ENCODE measurements around the gene MICU1.
"Not testable (repeated sequence)": the region's sequence is repeated elsewhere in the genome, so short reads cannot be mapped to it uniquely, and the experiment has no call there.

MICU1 gene

DNA sequence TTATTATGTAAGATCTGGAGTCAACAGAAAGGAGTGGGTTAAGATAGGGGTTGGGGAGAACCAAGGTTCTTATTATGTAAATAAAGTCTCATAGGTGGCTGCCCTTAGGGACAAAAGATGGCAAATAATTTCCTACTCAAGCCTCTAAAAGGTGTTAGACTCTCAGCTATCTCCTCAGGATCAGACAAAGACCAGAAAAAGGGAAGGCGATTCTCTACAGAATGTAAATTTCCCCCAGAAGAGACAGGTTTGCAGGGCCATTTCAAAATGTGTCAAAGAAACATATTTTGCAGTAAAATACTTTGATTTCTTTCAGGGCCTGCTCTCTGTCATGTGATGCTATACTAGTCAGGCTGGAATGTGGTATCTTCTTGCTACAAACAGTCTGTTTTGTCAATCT, 80.3 kb downstream of the MICU1 start:
- Histone ChIP-seq H3K4me1 (ENCODE audit: control insufficient read depth, insufficient read depth, low read length) (peaks cover 6% of the 10 kb centered on the region), H3K9ac (ENCODE audit: low read length) (no peak overlapping the region), H3K36me3 (ENCODE audit: control insufficient read depth, insufficient read depth, low read length) (no peaks in the 10 kb centered on the region), H3K9me3 (ENCODE audit: control insufficient read depth, low read length) (no peaks in the 10 kb centered on the region), H3K4me3 (ENCODE audit: low read length) (no peak overlapping the region), H3K27me3 (ENCODE audit: control insufficient read depth, insufficient read depth, low read length) (no peaks in the 10 kb centered on the region)

GRCh38 chr10:72543855-72544254, 82.0 kb downstream of the MICU1 start:
- not testable (repeated sequence) for H3K9me3 ChIP-seq (ENCODE audit: control insufficient read depth, low read length); H3K4me3 ChIP-seq (ENCODE audit: low read length); H3K4me1 ChIP-seq (ENCODE audit: control insufficient read depth, insufficient read depth, low read length); H3K36me3 ChIP-seq (ENCODE audit: control insufficient read depth, insufficient read depth, low read length); H3K9ac ChIP-seq (ENCODE audit: low read length); H3K27me3 ChIP-seq (ENCODE audit: control insufficient read depth, insufficient read depth, low read length)

DNA sequence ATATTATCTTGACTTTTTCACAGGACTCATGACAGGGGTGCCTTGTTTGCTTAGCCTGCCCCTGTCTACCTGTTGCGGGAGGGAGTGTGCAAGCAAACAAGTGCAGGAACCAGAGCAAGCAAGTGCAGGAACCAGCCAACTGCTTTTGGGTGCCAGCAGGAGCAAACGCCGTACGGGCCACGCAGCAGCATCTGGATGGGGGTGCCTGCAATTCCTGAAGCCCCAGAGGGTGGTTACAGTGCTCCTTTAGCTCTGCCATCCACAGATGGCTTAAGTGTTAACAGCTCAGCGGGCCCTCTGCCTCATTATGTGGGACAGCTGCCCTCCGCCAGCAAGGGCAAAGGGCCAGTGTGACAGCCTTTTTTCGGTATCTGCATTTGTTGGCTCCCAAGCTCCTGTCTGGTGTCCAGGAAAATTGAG, 83.5 kb downstream of the MICU1 start:
- no peaks in the 10 kb centered on the region for H3K36me3 ChIP-seq (ENCODE audit: control insufficient read depth, insufficient read depth, low read length)
- H3K9ac ChIP-seq (ENCODE audit: low read length), result no peak overlapping the region
- peaks cover 6% of the 10 kb centered on the region for H3K4me1 ChIP-seq (ENCODE audit: control insufficient read depth, insufficient read depth, low read length)
- H3K9me3 ChIP-seq (ENCODE audit: control insufficient read depth, low read length), result no peaks in the 10 kb centered on the region
- no peaks in the 10 kb centered on the region for H3K27me3 ChIP-seq (ENCODE audit: control insufficient read depth, insufficient read depth, low read length)
- no peak overlapping the region for H3K4me3 ChIP-seq (ENCODE audit: low read length)

DNA sequence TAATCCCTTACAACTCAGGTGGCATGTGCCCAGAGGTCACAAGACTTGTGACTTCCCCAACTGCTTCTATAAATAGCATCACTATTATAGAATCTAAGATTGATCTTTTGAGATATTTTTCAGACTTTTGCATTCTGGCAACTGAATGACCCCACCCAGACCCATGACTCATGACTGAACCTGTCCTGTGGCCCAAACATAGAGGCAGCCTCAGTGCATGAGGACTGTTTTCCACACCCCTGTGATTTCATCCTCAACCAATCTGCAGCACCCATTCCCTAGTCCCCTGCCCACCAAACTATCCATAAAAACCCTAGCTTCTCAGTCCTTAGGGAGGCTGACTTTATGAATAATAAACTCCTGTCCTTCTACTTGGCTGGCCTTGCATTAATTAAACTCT, 84.5 kb downstream of the MICU1 start:
- H3K4me1 ChIP-seq (ENCODE audit: control insufficient read depth, insufficient read depth, low read length), result peaks cover 6% of the 10 kb centered on the region
- no peaks in the 10 kb centered on the region for H3K9me3 ChIP-seq (ENCODE audit: control insufficient read depth, low read length)
- H3K27me3 ChIP-seq (ENCODE audit: control insufficient read depth, insufficient read depth, low read length), result no peaks in the 10 kb centered on the region
- H3K36me3 ChIP-seq (ENCODE audit: control insufficient read depth, insufficient read depth, low read length), result no peaks in the 10 kb centered on the region
- no peak overlapping the region for H3K9ac ChIP-seq (ENCODE audit: low read length)
- H3K4me3 ChIP-seq (ENCODE audit: low read length), result no peak overlapping the region

- Histone ChIP-seq H3K36me3 (ENCODE audit: control insufficient read depth, insufficient read depth, low read length) (no peaks in the 10 kb centered on the region), H3K9ac (ENCODE audit: low read length) (no peak overlapping the region), H3K27me3 (ENCODE audit: control insufficient read depth, insufficient read depth, low read length) (no peaks in the 10 kb centered on the region), H3K4me3 (ENCODE audit: low read length) (no peak overlapping the region), H3K9me3 (ENCODE audit: control insufficient read depth, low read length) (no peaks in the 10 kb centered on the region), H3K4me1 (ENCODE audit: control insufficient read depth, insufficient read depth, low read length) (peaks cover 6% of the 10 kb centered on the region)
These were observed 85.6 kb downstream of the MICU1 start for GRCh38 chr10:72540193-72540807.

DNA sequence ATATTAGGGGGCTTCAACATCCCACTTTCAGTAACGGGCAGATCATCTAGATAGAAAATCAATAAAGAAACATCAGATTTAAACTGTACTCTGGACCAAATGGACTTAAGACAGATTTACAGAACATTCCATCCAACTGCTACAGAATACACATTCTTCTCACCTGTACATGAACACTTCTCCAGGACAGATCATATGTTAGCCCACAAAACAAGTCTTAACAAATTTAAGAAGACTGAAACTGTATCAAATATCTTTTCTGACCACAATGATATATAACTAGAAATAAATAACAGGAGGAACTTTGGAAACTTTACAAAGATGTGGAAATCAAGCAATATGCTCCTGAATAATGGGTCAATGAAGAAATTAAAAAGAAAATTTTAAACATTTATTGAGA, 86.7 kb downstream of the MICU1 start:
- Histone ChIP-seq H3K4me1 (ENCODE audit: control insufficient read depth, insufficient read depth, low read length) (peaks cover 6% of the 10 kb centered on the region), H3K27me3 (ENCODE audit: control insufficient read depth, insufficient read depth, low read length) (no peaks in the 10 kb centered on the region), H3K9me3 (ENCODE audit: control insufficient read depth, low read length) (no peaks in the 10 kb centered on the region), H3K36me3 (ENCODE audit: control insufficient read depth, insufficient read depth, low read length) (no peaks in the 10 kb centered on the region), H3K4me3 (ENCODE audit: low read length) (no peak overlapping the region), H3K9ac (ENCODE audit: low read length) (no peak overlapping the region)

- Histone ChIP-seq H3K27me3 (ENCODE audit: control insufficient read depth, insufficient read depth, low read length) (no peaks in the 10 kb centered on the region), H3K9ac (ENCODE audit: low read length) (no peak overlapping the region), H3K4me1 (ENCODE audit: control insufficient read depth, insufficient read depth, low read length) (peaks cover 9% of the 10 kb centered on the region), H3K4me3 (ENCODE audit: low read length) (no peak overlapping the region), H3K36me3 (ENCODE audit: control insufficient read depth, insufficient read depth, low read length) (no peaks in the 10 kb centered on the region), H3K9me3 (ENCODE audit: control insufficient read depth, low read length) (no peaks in the 10 kb centered on the region)
These were observed 100.2 kb downstream of the MICU1 start for GRCh38 chr10:72525689-72526088.

GRCh38 chr10:72525277-72525676, 100.6 kb downstream of the MICU1 start:
- Histone ChIP-seq H3K27me3 (ENCODE audit: control insufficient read depth, insufficient read depth, low read length) (no peaks in the 10 kb centered on the region), H3K4me1 (ENCODE audit: control insufficient read depth, insufficient read depth, low read length) (peaks cover 9% of the 10 kb centered on the region), H3K9me3 (ENCODE audit: control insufficient read depth, low read length) (no peaks in the 10 kb centered on the region), H3K36me3 (ENCODE audit: control insufficient read depth, insufficient read depth, low read length) (no peaks in the 10 kb centered on the region), H3K4me3 (ENCODE audit: low read length) (no peak overlapping the region), H3K9ac (ENCODE audit: low read length) (no peak overlapping the region)

DNA sequence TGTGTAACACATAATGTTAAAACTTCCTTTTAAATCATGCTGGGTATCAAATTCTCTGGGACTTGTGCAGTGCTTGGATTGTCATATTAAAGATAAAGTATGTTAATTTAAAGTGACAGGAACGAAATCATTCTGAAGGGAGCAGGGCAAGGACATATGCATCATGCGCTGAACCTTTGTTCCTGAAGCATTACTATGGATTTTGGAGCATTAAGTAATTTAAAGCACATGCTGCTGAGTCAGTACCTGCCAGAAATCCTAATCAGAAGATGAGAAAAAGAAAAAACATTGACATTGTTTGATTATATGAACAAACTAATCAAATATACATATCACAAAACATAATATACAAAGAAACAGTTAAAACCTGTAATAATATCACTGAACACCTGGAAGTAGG, 101.4 kb downstream of the MICU1 start:
- no peaks in the 10 kb centered on the region for H3K9me3 ChIP-seq (ENCODE audit: control insufficient read depth, low read length)
- no peaks in the 10 kb centered on the region for H3K36me3 ChIP-seq (ENCODE audit: control insufficient read depth, insufficient read depth, low read length)
- no peak overlapping the region for H3K4me3 ChIP-seq (ENCODE audit: low read length)
- H3K9ac ChIP-seq (ENCODE audit: low read length), result no peak overlapping the region
- H3K27me3 ChIP-seq (ENCODE audit: control insufficient read depth, insufficient read depth, low read length), result no peaks in the 10 kb centered on the region
- peaks cover 9% of the 10 kb centered on the region for H3K4me1 ChIP-seq (ENCODE audit: control insufficient read depth, insufficient read depth, low read length)

GRCh38 chr10:72523932-72524396, 101.9 kb downstream of the MICU1 start:
- no peak overlapping the region for H3K4me3 ChIP-seq (ENCODE audit: low read length)
- no peak overlapping the region for H3K9ac ChIP-seq (ENCODE audit: low read length)
- H3K27me3 ChIP-seq (ENCODE audit: control insufficient read depth, insufficient read depth, low read length), result no peaks in the 10 kb centered on the region
- H3K36me3 ChIP-seq (ENCODE audit: control insufficient read depth, insufficient read depth, low read length), result no peaks in the 10 kb centered on the region
- H3K4me1 ChIP-seq (ENCODE audit: control insufficient read depth, insufficient read depth, low read length), result peaks cover 9% of the 10 kb centered on the region
- H3K9me3 ChIP-seq (ENCODE audit: control insufficient read depth, low read length), result no peaks in the 10 kb centered on the region

DNA sequence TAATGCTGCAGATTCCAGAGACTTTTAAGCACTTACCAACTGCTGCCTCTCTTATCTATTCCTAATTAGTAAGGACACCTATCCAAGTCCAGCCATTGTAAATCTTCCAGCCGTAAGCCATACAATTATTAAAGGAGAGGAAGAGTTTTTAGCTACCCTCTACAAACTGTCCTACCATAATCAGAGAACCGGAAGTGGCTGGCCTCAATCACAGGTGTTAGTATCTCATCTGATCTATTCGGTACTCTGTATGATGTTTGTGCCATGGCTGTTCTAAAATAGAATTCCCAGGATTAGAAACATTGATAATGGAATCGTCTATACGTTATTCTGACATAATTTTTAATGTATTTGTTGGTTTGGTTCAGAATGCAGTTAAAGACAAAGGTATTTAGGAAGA, 102.8 kb downstream of the MICU1 start:
- H3K9ac ChIP-seq (ENCODE audit: low read length), result no peak overlapping the region
- peaks cover 9% of the 10 kb centered on the region for H3K4me1 ChIP-seq (ENCODE audit: control insufficient read depth, insufficient read depth, low read length)
- no peaks in the 10 kb centered on the region for H3K9me3 ChIP-seq (ENCODE audit: control insufficient read depth, low read length)
- H3K4me3 ChIP-seq (ENCODE audit: low read length), result no peak overlapping the region
- no peaks in the 10 kb centered on the region for H3K36me3 ChIP-seq (ENCODE audit: control insufficient read depth, insufficient read depth, low read length)
- H3K27me3 ChIP-seq (ENCODE audit: control insufficient read depth, insufficient read depth, low read length), result no peaks in the 10 kb centered on the region

DNA sequence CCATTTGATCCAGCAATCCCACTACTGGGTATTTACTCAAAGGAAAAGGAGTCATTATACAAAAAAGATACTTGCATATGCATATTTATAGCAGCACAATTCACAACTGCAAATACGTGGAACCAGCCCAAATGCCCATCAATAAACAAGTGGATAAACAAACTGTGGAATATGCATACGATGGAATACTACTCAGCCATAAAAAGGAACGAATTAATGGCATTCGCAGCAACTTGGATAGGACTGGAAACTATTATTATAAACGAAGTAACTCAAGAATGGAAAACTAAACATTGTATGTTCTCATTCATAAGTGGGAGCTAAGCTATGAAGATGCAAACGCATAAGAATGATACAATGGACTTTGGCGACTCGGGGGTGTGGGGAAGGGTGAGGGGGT, 108.6 kb downstream of the MICU1 start:
- Histone ChIP-seq H3K9ac (ENCODE audit: low read length) (no peak overlapping the region), H3K27me3 (ENCODE audit: control insufficient read depth, insufficient read depth, low read length) (no peaks in the 10 kb centered on the region), H3K4me3 (ENCODE audit: low read length) (no peak overlapping the region), H3K36me3 (ENCODE audit: control insufficient read depth, insufficient read depth, low read length) (no peaks in the 10 kb centered on the region), H3K9me3 (ENCODE audit: control insufficient read depth, low read length) (no peaks in the 10 kb centered on the region), H3K4me1 (ENCODE audit: control insufficient read depth, insufficient read depth, low read length) (no peaks in the 10 kb centered on the region)

DNA sequence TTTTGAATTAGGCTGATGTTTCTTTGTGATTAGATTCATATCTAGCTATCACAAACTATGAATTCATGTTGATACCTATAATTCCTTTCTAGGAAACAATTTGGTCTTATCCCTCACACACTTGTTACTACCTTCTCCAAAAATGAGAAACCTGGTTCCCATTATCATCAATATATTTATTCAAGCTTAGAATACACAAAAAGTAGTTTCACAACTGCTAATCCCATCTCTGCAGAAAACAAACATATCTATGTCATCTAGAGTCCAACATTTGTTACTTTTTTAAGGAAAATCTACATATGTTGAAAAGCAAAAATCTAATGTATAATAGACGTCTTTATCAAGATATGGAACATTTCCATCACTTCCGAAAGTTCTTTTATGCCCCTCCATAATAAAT, 110.4 kb downstream of the MICU1 start:
- no peaks in the 10 kb centered on the region for H3K9me3 ChIP-seq (ENCODE audit: control insufficient read depth, low read length)
- no peaks in the 10 kb centered on the region for H3K4me1 ChIP-seq (ENCODE audit: control insufficient read depth, insufficient read depth, low read length)
- no peak overlapping the region for H3K9ac ChIP-seq (ENCODE audit: low read length)
- no peaks in the 10 kb centered on the region for H3K27me3 ChIP-seq (ENCODE audit: control insufficient read depth, insufficient read depth, low read length)
- H3K4me3 ChIP-seq (ENCODE audit: low read length), result no peak overlapping the region
- no peaks in the 10 kb centered on the region for H3K36me3 ChIP-seq (ENCODE audit: control insufficient read depth, insufficient read depth, low read length)
